Thyroid gland (tissue), 4 donors: ENCODE results near the gene DAAM2.

Experiments used
- POLR2A ChIP-seq, 2 donors: fragments of 450-650 bp; IDR thresholded peaks; one replicate each; pipeline ENCODE4 v1.6.1; 2017; ENCODE audit warnings: antibody characterized with exemption in 2 of 2, mild to moderate bottlenecking in 2 of 2, moderate library complexity in 1 of 2
- TF ChIP-seq, protein P1 (sequence below), 6 experiments: fragments of 200-600 bp in 3 of 6; fragments of 450-650 bp in 3 of 6; sonication (generic) in 3 of 6; IDR thresholded peaks; one replicate each; pipeline ENCODE4 v1.5.1; 2016 to 2019; ENCODE audit warnings: antibody characterized with exemption in 6 of 6, mild to moderate bottlenecking in 2 of 6, inconsistent platforms in 1 of 6, moderate library complexity in 1 of 6

- TF ChIP-seq, protein P1, sequence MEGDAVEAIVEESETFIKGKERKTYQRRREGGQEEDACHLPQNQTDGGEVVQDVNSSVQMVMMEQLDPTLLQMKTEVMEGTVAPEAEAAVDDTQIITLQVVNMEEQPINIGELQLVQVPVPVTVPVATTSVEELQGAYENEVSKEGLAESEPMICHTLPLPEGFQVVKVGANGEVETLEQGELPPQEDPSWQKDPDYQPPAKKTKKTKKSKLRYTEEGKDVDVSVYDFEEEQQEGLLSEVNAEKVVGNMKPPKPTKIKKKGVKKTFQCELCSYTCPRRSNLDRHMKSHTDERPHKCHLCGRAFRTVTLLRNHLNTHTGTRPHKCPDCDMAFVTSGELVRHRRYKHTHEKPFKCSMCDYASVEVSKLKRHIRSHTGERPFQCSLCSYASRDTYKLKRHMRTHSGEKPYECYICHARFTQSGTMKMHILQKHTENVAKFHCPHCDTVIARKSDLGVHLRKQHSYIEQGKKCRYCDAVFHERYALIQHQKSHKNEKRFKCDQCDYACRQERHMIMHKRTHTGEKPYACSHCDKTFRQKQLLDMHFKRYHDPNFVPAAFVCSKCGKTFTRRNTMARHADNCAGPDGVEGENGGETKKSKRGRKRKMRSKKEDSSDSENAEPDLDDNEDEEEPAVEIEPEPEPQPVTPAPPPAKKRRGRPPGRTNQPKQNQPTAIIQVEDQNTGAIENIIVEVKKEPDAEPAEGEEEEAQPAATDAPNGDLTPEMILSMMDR (IDR thresholded peaks at IDR 0.05) = peak; percentile 61 to 84 (median 76)
- TF ChIP-seq POLR2A (IDR thresholded peaks at IDR 0.05) = no peak
Measured at GRCh38 chr6:39865011-39865888, 73.1 kb downstream of the DAAM2 start.
